DND-41 (cell line): Measurements from ENCODE around the gene SNTG2.

Source experiments
- ATAC-seq: fragments of 200-7000 bp; cut with Tn5 transposase; 3 replicates; pipeline ENCODE4 v1.9.1; 2021; ENCODE audit warnings: low read depth; ENCODE audit not compliant: insufficient read depth
- DNase-seq: peaks from one replicate; pipeline ENCODE4 v3.0.0-alpha.2; 2020
- H2AFZ ChIP-seq: 2 replicates; pipeline ENCODE4 v1.6.0; 2012; ENCODE audit warnings: low read depth, low read length
- H3K27ac ChIP-seq: 2 replicates; pipeline ENCODE4 v1.5.1; 2012; ENCODE audit warnings: low read length, inconsistent platforms
- H3K27me3 ChIP-seq: fragments of 200-600 bp; sonication (generic); 2 replicates; pipeline ENCODE4 v1.6.0; 2012; ENCODE audit warnings: low read length, mild to moderate bottlenecking, inconsistent platforms; ENCODE audit not compliant: insufficient read depth, poor library complexity
- H3K36me3 ChIP-seq: 2 replicates; pipeline ENCODE4 v1.5.1; 2012; ENCODE audit warnings: low read length, inconsistent platforms; ENCODE audit not compliant: insufficient read depth
- H3K4me1 ChIP-seq: 2 replicates; pipeline ENCODE4 v1.5.1; 2012; ENCODE audit warnings: mild to moderate bottlenecking, low read length; ENCODE audit not compliant: insufficient read depth
- H3K4me2 ChIP-seq: 2 replicates; pipeline ENCODE4 v1.6.0; 2012; ENCODE audit warnings: mild to moderate bottlenecking, moderate library complexity, low read length, inconsistent platforms; ENCODE audit not compliant: insufficient read depth
- H3K4me3 ChIP-seq, 2 experiments: fragments of 200-600 bp in 1 of 2; shearing (Covaris generic) in 1 of 2; 2 replicates each; pipeline ENCODE4 v1.5.1; 2012 to 2016; ENCODE audit warnings: inconsistent platforms in 2 of 2, low read length in 2 of 2, mild to moderate bottlenecking in 2 of 2, low read depth in 1 of 2, moderate library complexity in 1 of 2
- H3K79me2 ChIP-seq: 2 replicates; pipeline ENCODE4 v1.6.0; 2012; ENCODE audit warnings: low read length, inconsistent platforms; ENCODE audit not compliant: insufficient read depth
- H3K9ac ChIP-seq: 2 replicates; pipeline ENCODE4 v1.6.0; 2012; ENCODE audit warnings: low read depth, mild to moderate bottlenecking, inconsistent platforms, low read length, moderate library complexity
- H3K9me3 ChIP-seq: 2 replicates; pipeline ENCODE4 v1.5.1; 2012; ENCODE audit warnings: low read length, moderate library complexity, mild to moderate bottlenecking, inconsistent platforms; ENCODE audit not compliant: insufficient read depth, severe bottlenecking
- H4K20me1 ChIP-seq: 2 replicates; pipeline ENCODE4 v1.6.0; 2012; ENCODE audit warnings: low read length; ENCODE audit not compliant: insufficient read depth
- CTCF ChIP-seq: IDR thresholded peaks from 2 replicates; pipeline ENCODE4 v1.5.1; 2012; ENCODE audit warnings: borderline replicate concordance, low read length, moderate library complexity, mild to moderate bottlenecking; ENCODE audit not compliant: poor library complexity, severe bottlenecking; ENCODE audit errors: extremely low read depth
- EZH2 ChIP-seq: IDR thresholded peaks from 3 replicates; pipeline ENCODE4 v1.6.1; 2012; ENCODE audit warnings: borderline replicate concordance, low read depth, mild to moderate bottlenecking, moderate library complexity, low read length, inconsistent platforms; ENCODE audit not compliant: severe bottlenecking

The SNTG2 gene

GRCh38 chr2:929011-929735 is 21.5 kb upstream of the SNTG2 start:
- DNase-seq (no peak), ATAC-seq (no peak)
- no peak overlapping the region for H3K4me3 ChIP-seq
- no peak overlapping the region for H3K9ac ChIP-seq
- H4K20me1 ChIP-seq, result no peaks in the 10 kb centered on the region
- H3K27ac ChIP-seq, result no peak overlapping the region
- H3K27me3 ChIP-seq, result no peaks in the 10 kb centered on the region
- no peak overlapping the region for H3K4me2 ChIP-seq
- H3K36me3 ChIP-seq, result no peaks in the 10 kb centered on the region
- H3K9me3 ChIP-seq, result no peaks in the 10 kb centered on the region
- no peaks in the 10 kb centered on the region for H3K4me1 ChIP-seq
- no peak overlapping the region for H2AFZ ChIP-seq
- no peaks in the 10 kb centered on the region for H3K79me2 ChIP-seq
- no peak for TF ChIP-seq EZH2
- TF ChIP-seq CTCF, result no peak

- Histone ChIP-seq H3K4me3 (no peak overlapping the region), H3K36me3 (no peaks in the 10 kb centered on the region), H3K4me1 (no peaks in the 10 kb centered on the region), H3K4me2 (no peak overlapping the region), H3K9me3 (no peaks in the 10 kb centered on the region), H3K79me2 (no peaks in the 10 kb centered on the region), H4K20me1 (no peaks in the 10 kb centered on the region), H2AFZ (no peak overlapping the region), H3K27me3 (no peaks in the 10 kb centered on the region), H3K27ac (no peak overlapping the region), H3K9ac (no peak overlapping the region)
- DNase-seq (no peak), ATAC-seq (no peak)
- no peak for TF ChIP-seq EZH2
- no peak for TF ChIP-seq CTCF
Observed at GRCh38 chr2:929925-930324, 20.7 kb upstream of the SNTG2 start.

GRCh38 chr2:930935-931334 is 19.7 kb upstream of the SNTG2 start:
- Histone ChIP-seq H4K20me1 (no peaks in the 10 kb centered on the region), H3K4me1 (no peaks in the 10 kb centered on the region), H3K4me3 (no peak overlapping the region), H3K4me2 (no peak overlapping the region), H3K9ac (no peak overlapping the region), H3K27ac (no peak overlapping the region), H3K79me2 (no peaks in the 10 kb centered on the region), H2AFZ (no peak overlapping the region), H3K9me3 (no peaks in the 10 kb centered on the region), H3K36me3 (no peaks in the 10 kb centered on the region), H3K27me3 (no peaks in the 10 kb centered on the region)
- no peak for ATAC-seq
- TF ChIP-seq EZH2 (no peak), CTCF (no peak)
- no peak for DNase-seq
